Thoracic aorta (tissue), 2 donors: ENCODE results near the gene DBNDD2. TPM values are rescaled to one million over a fixed set of nuclear protein-coding genes. Genes with fewer than 3 reads are reported as not detected.
A peak's percentile ranks its signal among the peaks of the same experiment; 100 is the strongest.

Experiments
- ATAC-seq: fragments of 150-250 bp; one replicate; pipeline ENCODE4 v1.8.0; 2017; ENCODE audit warnings: low read depth; ENCODE audit not compliant: insufficient number of reproducible peaks, low FRiP score
- DNase-seq: peaks from one replicate; pipeline ENCODE4 v3.0.0-alpha.2; 2020; ENCODE audit warnings: low spot score
- H3K27ac ChIP-seq, 2 donors: fragments of 200-600 bp; sonication (generic); 1 replicate in 1 of 2; 2 replicates in 1 of 2; pipeline ENCODE4 v1.5.1; 2016; ENCODE audit warnings: mild to moderate bottlenecking in 2 of 2, moderate library complexity in 2 of 2
- H3K27me3 ChIP-seq: fragments of 200-600 bp; sonication (generic); replicated peaks from 2 replicates; pipeline ENCODE4 v1.6.0; 2016; ENCODE audit warnings: mild to moderate bottlenecking; ENCODE audit not compliant: insufficient read depth
- H3K36me3 ChIP-seq: fragments of 200-600 bp; sonication (generic); one replicate; pipeline ENCODE4 v1.5.1; 2016
- H3K4me1 ChIP-seq, 2 donors: fragments of 200-600 bp; sonication (generic); 1 replicate in 1 of 2; 2 replicates in 1 of 2; pipeline versions ENCODE4 v1.5.1 to v1.6.0; 2016; ENCODE audit warnings: low read depth in 2 of 2, mild to moderate bottlenecking in 1 of 2; ENCODE audit not compliant: control insufficient read depth in 1 of 2
- H3K4me3 ChIP-seq: fragments of 200-600 bp; sonication (generic); 2 replicates; pipeline ENCODE4 v1.5.1; 2016; ENCODE audit warnings: mild to moderate bottlenecking
- H3K9me3 ChIP-seq: fragments of 200-600 bp; sonication (generic); 2 replicates; pipeline ENCODE4 v1.5.1; 2016
- total RNA-seq, 2 donors: library from RNA; depleted of rRNA; stranded (reverse); fragments of >200 nt; gene quantifications; one replicate each; pipeline versions ENCODE4 v1.1.0 to v1.2.3, GENCODE V29; 2016
- TF ChIP-seq, protein P1 (sequence below): fragments of 200-600 bp; sonication (generic); IDR thresholded peaks from one replicate; pipeline ENCODE4 v1.5.1; 2019; ENCODE audit warnings: antibody characterized with exemption

DBNDD2 gene
- total RNA-seq, 2 donors from 2014 or later: 97.6 to 120 TPM

DNA sequence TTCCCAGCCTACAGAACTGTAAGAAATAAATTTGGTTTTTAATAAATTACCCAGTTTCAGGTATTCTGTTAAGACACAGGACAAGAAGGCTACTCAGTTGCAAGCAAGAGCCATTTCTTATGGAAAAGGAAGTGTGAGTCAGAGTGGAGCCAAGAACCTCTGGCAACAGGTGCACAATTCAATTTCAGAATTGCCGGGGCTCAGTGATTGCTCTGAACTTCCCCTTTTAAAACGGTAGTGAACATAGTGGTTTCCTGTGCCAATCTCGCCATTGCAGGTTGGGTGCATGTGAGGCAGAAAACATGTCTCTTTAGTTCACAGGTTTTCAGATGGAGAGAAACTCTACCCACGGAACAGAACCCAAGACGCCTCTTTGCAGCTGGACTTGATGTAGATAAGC, 24.2 kb downstream of the DBNDD2 start:
- Histone ChIP-seq H3K4me3 (no peak overlapping the region), H3K9me3 (no peaks in the 10 kb centered on the region), H3K36me3 (peaks cover 4% of the 10 kb centered on the region), H3K4me1 (peaks cover 0 to 13% of the 10 kb centered on the region in 2 donors), H3K27me3 (no peaks in the 10 kb centered on the region), H3K27ac (no peak overlapping the region)
- ATAC-seq: no peak
- TF ChIP-seq, protein P1, sequence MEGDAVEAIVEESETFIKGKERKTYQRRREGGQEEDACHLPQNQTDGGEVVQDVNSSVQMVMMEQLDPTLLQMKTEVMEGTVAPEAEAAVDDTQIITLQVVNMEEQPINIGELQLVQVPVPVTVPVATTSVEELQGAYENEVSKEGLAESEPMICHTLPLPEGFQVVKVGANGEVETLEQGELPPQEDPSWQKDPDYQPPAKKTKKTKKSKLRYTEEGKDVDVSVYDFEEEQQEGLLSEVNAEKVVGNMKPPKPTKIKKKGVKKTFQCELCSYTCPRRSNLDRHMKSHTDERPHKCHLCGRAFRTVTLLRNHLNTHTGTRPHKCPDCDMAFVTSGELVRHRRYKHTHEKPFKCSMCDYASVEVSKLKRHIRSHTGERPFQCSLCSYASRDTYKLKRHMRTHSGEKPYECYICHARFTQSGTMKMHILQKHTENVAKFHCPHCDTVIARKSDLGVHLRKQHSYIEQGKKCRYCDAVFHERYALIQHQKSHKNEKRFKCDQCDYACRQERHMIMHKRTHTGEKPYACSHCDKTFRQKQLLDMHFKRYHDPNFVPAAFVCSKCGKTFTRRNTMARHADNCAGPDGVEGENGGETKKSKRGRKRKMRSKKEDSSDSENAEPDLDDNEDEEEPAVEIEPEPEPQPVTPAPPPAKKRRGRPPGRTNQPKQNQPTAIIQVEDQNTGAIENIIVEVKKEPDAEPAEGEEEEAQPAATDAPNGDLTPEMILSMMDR: no peak
- DNase-seq: no peak

DNA sequence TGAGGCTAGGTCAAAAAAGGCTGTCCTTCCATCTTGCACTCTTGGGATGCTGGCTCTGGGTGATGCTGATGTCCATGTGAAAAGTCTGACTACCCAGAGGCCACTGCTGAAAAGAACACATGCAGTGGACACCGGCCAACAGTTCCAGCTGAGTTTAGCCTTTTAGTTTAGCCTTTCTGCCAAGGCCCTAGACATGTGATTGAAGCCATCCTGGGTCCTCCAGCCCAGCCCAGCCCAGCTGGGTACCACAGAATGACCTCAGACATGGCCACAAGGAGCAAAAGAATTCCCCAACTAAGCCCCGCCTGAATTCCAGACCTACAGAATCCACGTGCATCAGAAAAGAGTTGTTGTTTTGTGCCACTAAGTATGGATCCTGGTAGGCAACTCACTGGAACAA, 25.2 kb downstream of the DBNDD2 start:
- ATAC-seq: no peak
- no peak overlapping the region for H3K4me3 ChIP-seq
- TF ChIP-seq, protein P1: no peak
- peaks cover 0 to 13% of the 10 kb centered on the region in 2 donors for H3K4me1 ChIP-seq
- no peaks in the 10 kb centered on the region for H3K9me3 ChIP-seq
- peak overlapping the region; percentile 42 to 56 for H3K27ac ChIP-seq
- H3K27me3 ChIP-seq: no peaks in the 10 kb centered on the region
- DNase-seq: no peak
- H3K36me3 ChIP-seq: no peaks in the 10 kb centered on the region

DNA sequence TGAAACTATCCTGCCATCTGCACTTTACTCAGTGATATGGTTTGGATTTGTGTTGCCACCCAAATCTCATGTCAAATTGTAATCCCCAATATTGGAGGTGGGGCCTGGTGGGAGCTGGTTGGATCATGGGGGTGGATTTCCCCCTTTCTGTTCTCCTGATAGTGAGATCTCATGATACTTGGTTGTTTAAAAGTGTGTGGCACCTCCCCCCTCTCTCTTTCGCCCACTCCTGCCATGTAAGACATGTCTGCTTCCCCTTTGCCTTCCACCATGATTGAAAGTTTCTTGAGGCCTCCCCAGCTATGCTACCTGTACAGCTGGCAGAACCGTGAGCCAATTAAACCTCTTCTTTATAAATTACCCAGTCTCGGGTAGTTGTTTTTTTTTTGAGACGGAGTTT, 25.9 kb downstream of the DBNDD2 start:
- Histone ChIP-seq H3K9me3 (no peaks in the 10 kb centered on the region), H3K4me3 (no peak overlapping the region), H3K27me3 (no peaks in the 10 kb centered on the region), H3K36me3 (no peaks in the 10 kb centered on the region), H3K27ac (peak overlapping the region; percentile 5 to 56), H3K4me1 (peaks cover 0 to 13% of the 10 kb centered on the region in 2 donors)
- TF ChIP-seq, protein P1: no peak
- ATAC-seq (no peak), DNase-seq (no peak)

DNA sequence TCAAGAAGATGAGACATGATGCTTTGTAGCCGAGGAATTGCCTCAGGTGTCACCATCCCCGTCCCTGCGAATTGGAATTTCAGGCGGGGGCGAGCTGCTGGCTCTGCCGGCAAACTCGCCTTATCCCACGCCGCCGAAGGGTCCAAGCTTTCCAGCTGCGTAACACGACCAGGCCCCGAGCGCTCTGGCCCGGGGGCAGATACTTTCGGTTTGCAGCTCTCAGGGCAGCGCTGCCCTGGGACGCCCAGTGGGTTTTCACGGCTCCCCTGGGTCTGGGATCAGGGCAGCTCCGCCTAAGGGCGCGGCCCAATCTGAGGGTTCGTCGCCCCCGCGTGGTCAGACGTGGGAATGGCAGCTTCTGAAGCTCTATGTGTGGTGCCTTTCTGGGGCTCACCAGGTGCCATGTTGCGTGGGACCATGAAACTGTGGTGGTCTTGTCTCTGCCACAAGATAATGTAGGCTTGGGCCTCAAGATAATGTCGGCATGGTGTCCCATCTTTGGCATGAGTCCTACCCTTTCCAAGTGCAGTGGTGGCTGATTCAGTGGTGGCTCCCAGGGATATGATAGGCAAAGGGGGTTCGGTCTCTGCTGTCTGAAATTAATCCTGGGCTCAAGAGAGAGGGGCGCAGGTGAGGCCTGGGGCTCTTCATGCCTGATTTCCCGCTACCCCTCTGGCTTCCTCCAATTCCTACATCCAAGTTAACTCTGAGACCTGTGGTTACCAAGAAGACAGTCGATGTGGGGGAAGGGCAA, 28.8 kb downstream of the DBNDD2 start:
- ATAC-seq (peak; percentile 95), DNase-seq (peak; percentile 61)
- H3K4me3 ChIP-seq: peak overlapping the region; percentile 85
- no peaks in the 10 kb centered on the region for H3K36me3 ChIP-seq
- H3K27ac ChIP-seq: peak overlapping the region; percentile 81 to 85
- H3K27me3 ChIP-seq: no peaks in the 10 kb centered on the region
- TF ChIP-seq, protein P1: peak; percentile 97
- no peaks in the 10 kb centered on the region for H3K9me3 ChIP-seq
- H3K4me1 ChIP-seq: peaks cover 0 to 13% of the 10 kb centered on the region in 2 donors

DNA sequence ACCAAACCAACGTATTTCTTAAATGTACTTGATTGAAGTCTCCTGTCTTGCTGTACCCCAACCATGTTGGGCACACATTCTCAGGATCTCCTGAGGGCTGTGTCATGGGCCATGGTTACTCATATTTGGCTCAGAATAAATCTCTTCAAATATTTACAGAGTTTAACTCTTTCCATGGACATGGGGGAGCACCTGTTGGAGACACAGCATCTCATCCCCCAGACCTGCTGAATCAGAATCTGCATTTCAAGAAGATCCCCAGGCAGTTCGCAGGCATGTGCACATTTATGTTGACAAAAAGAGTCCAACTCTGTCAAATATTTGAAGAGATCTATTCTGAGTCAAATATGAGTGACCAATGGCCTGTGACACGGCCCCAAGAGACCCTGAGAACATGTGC, 32.3 kb downstream of the DBNDD2 start:
- Histone ChIP-seq H3K27ac (no peak overlapping the region), H3K36me3 (no peaks in the 10 kb centered on the region), H3K27me3 (no peaks in the 10 kb centered on the region), H3K9me3 (no peaks in the 10 kb centered on the region), H3K4me3 (no peak overlapping the region), H3K4me1 (peaks cover 0 to 7% of the 10 kb centered on the region in 2 donors)
- TF ChIP-seq, protein P1: no peak
- no peak for DNase-seq
- no peak for ATAC-seq
